CD4-positive, alpha-beta T cell (primary cell): ENCODE measurements around the gene PPP2R2B. TPM values are rescaled to one million over a fixed set of nuclear protein-coding genes. Genes with fewer than 3 reads are reported as not detected.

Experiments used
- ATAC-seq: fragments of 200-7000 bp; cut with Tn5 transposase; one replicate; pipeline ENCODE4 v1.10.0; 2022; ENCODE audit warnings: mild to moderate bottlenecking; ENCODE audit not compliant: poor library complexity
- CTCF ChIA-PET: fragments of 350-600 bp; sonication (Branson Sonifier 250); formaldehyde crosslinking; loops from one replicate; lab custom pipeline; 2021; ENCODE audit warnings: antibody characterized with exemption, inconsistent platforms; lab: Charles Lee
- POLR2A ChIA-PET: fragments of 350-600 bp; sonication (Branson Sonifier 250); formaldehyde crosslinking; loops from one replicate; lab custom pipeline; 2021; ENCODE audit warnings: antibody characterized with exemption, inconsistent platforms; lab: Charles Lee
- DNase-seq, 14 experiments: peaks; one replicate each; pipeline ENCODE4 v3.0.0-alpha.2; 2013 to 2020; ENCODE audit warnings: mixed read lengths in 2 of 14
- H3K27ac ChIP-seq, 2 donors: one replicate each; pipeline versions ENCODE4 v1.5.1 to v1.7.0; 2013; ENCODE audit warnings: low read length in 2 of 2, low read depth in 1 of 2, mild to moderate bottlenecking in 1 of 2
- H3K27me3 ChIP-seq, 2 experiments: 1 replicate in 1 of 2; 2 replicates in 1 of 2; pipeline versions ENCODE4 v1.6.1 to v1.7.0; 2013; ENCODE audit warnings: low read length in 2 of 2, control low read depth in 1 of 2, mild to moderate bottlenecking in 1 of 2, moderate library complexity in 1 of 2; ENCODE audit not compliant: insufficient read depth in 2 of 2, control insufficient read depth in 1 of 2
- H3K36me3 ChIP-seq: one replicate; pipeline ENCODE4 v1.6.1; 2013; ENCODE audit warnings: low read length, control low read depth; ENCODE audit not compliant: insufficient read depth
- H3K4me1 ChIP-seq: one replicate; pipeline ENCODE4 v1.6.1; 2013; ENCODE audit warnings: low read length, control low read depth; ENCODE audit not compliant: insufficient read depth
- H3K4me3 ChIP-seq: one replicate; pipeline ENCODE4 v1.5.1; 2013; ENCODE audit warnings: mild to moderate bottlenecking, low read length, moderate library complexity
- H3K9me3 ChIP-seq, 2 experiments: 1 replicate in 1 of 2; 2 replicates in 1 of 2; pipeline versions ENCODE4 v1.6.1 to v1.7.0; 2013; ENCODE audit warnings: low read length in 2 of 2, mild to moderate bottlenecking in 2 of 2, control low read depth in 1 of 2, moderate library complexity in 1 of 2; ENCODE audit not compliant: control insufficient read depth in 1 of 2, insufficient read depth in 1 of 2
- H3K27ac Mint-ChIP-seq: one replicate; pipeline ENCODE4 v1.8.0; 2020; ENCODE audit warnings: mixed read lengths
- H3K27me3 Mint-ChIP-seq: one replicate; pipeline ENCODE4 v1.8.0; 2021; ENCODE audit warnings: mixed read lengths
- H3K36me3 Mint-ChIP-seq: one replicate; pipeline ENCODE4 v1.8.0; 2021; ENCODE audit warnings: low read depth, mixed read lengths
- H3K4me1 Mint-ChIP-seq: one replicate; pipeline ENCODE4 v1.8.0; 2021; ENCODE audit warnings: low read depth, mixed read lengths
- H3K4me3 Mint-ChIP-seq: one replicate; pipeline ENCODE4 v1.8.0; 2020; ENCODE audit warnings: mild to moderate bottlenecking, mixed read lengths
- H3K9me3 Mint-ChIP-seq: one replicate; pipeline ENCODE4 v1.8.0; 2020; ENCODE audit warnings: mixed read lengths
- CTCF ChIP-seq: fragments of 200-600 bp; IDR thresholded peaks from one replicate; pipeline ENCODE4 v1.8.0; 2022; ENCODE audit warnings: antibody characterized with exemption, mild to moderate bottlenecking
- intact Hi-C, 2 experiments: fragments of 100-400 bp; cut with DNase I in 1 of 2; cut with micrococcal nuclease in 1 of 2; formaldehyde crosslinking; loops; one replicate each; pipeline versions ENCODE4 v1.15.1 to v1.9.0; 2023 to 2025; cut with DNase I, micrococcal nuclease
- total RNA-seq, 174 experiments: library from RNA in 2 of 174; stranded (reverse) in 2 of 174; gene quantifications; one replicate each; pipeline ENCODE4 v1.2.3 and lab custom pipeline; 2021 to 2026

The PPP2R2B gene
- total RNA-seq, 2 experiments from 2014 or later: 4.1 to 4.2 TPM

- Mint-ChIP-seq H3K4me1 (no peaks in the 10 kb centered on the region), H3K27me3 (no peaks in the 10 kb centered on the region), H3K4me3 (no peak overlapping the region), H3K9me3 (no peaks in the 10 kb centered on the region), H3K36me3 (no peaks in the 10 kb centered on the region), H3K27ac (no peak overlapping the region)
- intact Hi-C loops: no loop called here
- H3K27ac ChIP-seq: no peak overlapping the region
- no peak for ATAC-seq
- no peaks in the 10 kb centered on the region for H3K27me3 ChIP-seq
- TF ChIP-seq CTCF: no peak
- no peak overlapping the region for H3K4me3 ChIP-seq
- POLR2A ChIA-PET: no interaction called here
- H3K9me3 ChIP-seq: no peaks in the 10 kb centered on the region
- H3K4me1 ChIP-seq: no peaks in the 10 kb centered on the region
- no peak for DNase-seq
- CTCF ChIA-PET: no interaction called here
- H3K36me3 ChIP-seq: no peaks in the 10 kb centered on the region
These were observed 100.3 kb downstream of the PPP2R2B start for GRCh38 chr5:146778261-146778660.

GRCh38 chr5:146772881-146773466 is 105.6 kb downstream of the PPP2R2B start:
- Mint-ChIP-seq H3K9me3 (no peaks in the 10 kb centered on the region), H3K4me1 (no peaks in the 10 kb centered on the region), H3K36me3 (no peaks in the 10 kb centered on the region), H3K4me3 (no peak overlapping the region), H3K27ac (no peak overlapping the region), H3K27me3 (no peaks in the 10 kb centered on the region)
- Histone ChIP-seq H3K27ac (no peak overlapping the region), H3K4me3 (no peak overlapping the region), H3K4me1 (no peaks in the 10 kb centered on the region), H3K27me3 (no peaks in the 10 kb centered on the region), H3K9me3 (no peaks in the 10 kb centered on the region), H3K36me3 (no peaks in the 10 kb centered on the region)
- ChIA-PET POLR2A (no interaction called here), CTCF (interaction anchor here (1.5 kb wide), 1 partner anchor 23 kb away, joined by 3 read pairs; no protein-coding TSS in a partner anchor)
- DNase-seq: no peak
- no peak for TF ChIP-seq CTCF
- no peak for ATAC-seq
- intact Hi-C loops: no loop called here

- Histone ChIP-seq H3K4me3 (no peak overlapping the region), H3K27me3 (no peaks in the 10 kb centered on the region), H3K36me3 (no peaks in the 10 kb centered on the region), H3K4me1 (no peaks in the 10 kb centered on the region), H3K9me3 (no peaks in the 10 kb centered on the region), H3K27ac (no peak overlapping the region)
- ChIA-PET POLR2A (no interaction called here), CTCF (no interaction called here)
- intact Hi-C loops: no loop called here
- DNase-seq: no peak
- Mint-ChIP-seq H3K36me3 (no peaks in the 10 kb centered on the region), H3K27ac (no peak overlapping the region), H3K27me3 (no peaks in the 10 kb centered on the region), H3K4me1 (no peaks in the 10 kb centered on the region), H3K4me3 (no peak overlapping the region), H3K9me3 (no peaks in the 10 kb centered on the region)
- ATAC-seq: no peak
- TF ChIP-seq CTCF: no peak
These were observed 107.6 kb downstream of the PPP2R2B start for GRCh38 chr5:146770980-146771379.
